ENCODE results near the gene SLC35E3.

GRCh38 chr12:68727776-68728175, 18.2 kb upstream of the SLC35E3 start:
- no peak for TF ChIP-seq CTCF (IDR thresholded peaks at IDR 0.05)
- TF ChIP-seq POLR2A (IDR thresholded peaks at IDR 0.05): no peak
- TF ChIP-seq POLR2AphosphoS5 (IDR thresholded peaks at IDR 0.05): no peak

All from breast epithelium (tissue), 3 donors.